Neural crest cell (in vitro differentiated cells): ENCODE results near the gene CSF3R. TPM values are rescaled to one million over a fixed set of nuclear protein-coding genes. Genes with fewer than 3 reads are reported as not detected.
"Not testable (repeated sequence)": the region's sequence is repeated elsewhere in the genome, so short reads cannot be mapped to it uniquely, and the experiment has no call there.

ENCODE experiments used
- DNase-seq: peaks from one replicate; pipeline ENCODE4 v3.0.0; 2021; ENCODE audit warnings: low read depth, mixed read lengths, low spot score
- H3K27ac Mint-ChIP-seq: one replicate; pipeline ENCODE4 v1.8.0; 2021; ENCODE audit warnings: mild to moderate bottlenecking, mixed read lengths; ENCODE audit not compliant: unreplicated experiment
- H3K27me3 Mint-ChIP-seq: 2 replicates; pipeline ENCODE4 v1.8.0; 2021; ENCODE audit warnings: low read depth, mild to moderate bottlenecking, mixed read lengths
- H3K36me3 Mint-ChIP-seq: 2 replicates; pipeline ENCODE4 v1.8.0; 2021; ENCODE audit warnings: low read depth, mild to moderate bottlenecking, mixed read lengths
- H3K4me1 Mint-ChIP-seq: 2 replicates; pipeline ENCODE4 v1.8.0; 2021; ENCODE audit warnings: mixed read lengths
- H3K4me3 Mint-ChIP-seq: one replicate; pipeline ENCODE4 v1.8.0; 2021; ENCODE audit warnings: mild to moderate bottlenecking, mixed read lengths
- H3K9me3 Mint-ChIP-seq: 2 replicates; pipeline ENCODE4 v1.8.0; 2021; ENCODE audit warnings: mixed read lengths
- CTCF ChIP-seq: fragments of 200-600 bp; sonication (generic); conservative IDR thresholded peaks from 2 replicates; pipeline ENCODE4 v1.5.0; 2021; ENCODE audit warnings: antibody characterized with exemption, mild to moderate bottlenecking
- total RNA-seq: library from RNA; stranded (reverse); gene quantifications from 2 replicates; pipeline ENCODE4 v1.2.1, GENCODE V29; 2021

Gene CSF3R
- total RNA-seq, 1 donor from 2014 or later: not detected

- Mint-ChIP-seq H3K4me3 (no peak overlapping the region), H3K27ac (no peak overlapping the region), H3K36me3 (no peaks in the 10 kb centered on the region), H3K9me3 (peaks cover 6% of the 10 kb centered on the region), H3K27me3 (peaks cover 33% of the 10 kb centered on the region), H3K4me1 (no peaks in the 10 kb centered on the region)
- DNase-seq: no peak
- TF ChIP-seq CTCF: no peak
These were observed 10.8 kb upstream of the CSF3R start for GRCh38 chr1:36493524-36493923.

- H3K27me3 Mint-ChIP-seq: peaks cover 24% of the 10 kb centered on the region
- peak overlapping the region; percentile 90 for H3K27ac Mint-ChIP-seq
- DNase-seq: no peak
- no peak overlapping the region for H3K4me3 Mint-ChIP-seq
- no peaks in the 10 kb centered on the region for H3K36me3 Mint-ChIP-seq
- peaks cover 6% of the 10 kb centered on the region for H3K9me3 Mint-ChIP-seq
- no peak for TF ChIP-seq CTCF
- no peaks in the 10 kb centered on the region for H3K4me1 Mint-ChIP-seq
These were observed 9.8 kb upstream of the CSF3R start for GRCh38 chr1:36492491-36492890.

GRCh38 chr1:36489258-36490051 lies 6.7 kb upstream of the CSF3R start:
- H3K4me3 Mint-ChIP-seq, DNase-seq, H3K9me3 Mint-ChIP-seq, H3K4me1 Mint-ChIP-seq, H3K36me3 Mint-ChIP-seq: not testable (repeated sequence)
- H3K27ac Mint-ChIP-seq: peak overlapping the region; percentile 24
- H3K27me3 Mint-ChIP-seq: peaks cover 13% of the 10 kb centered on the region

GRCh38 chr1:36487906-36488305 lies 5.2 kb upstream of the CSF3R start:
- Mint-ChIP-seq H3K27ac (peak overlapping the region; percentile 27), H3K4me1 (peaks cover 11% of the 10 kb centered on the region), H3K36me3 (no peaks in the 10 kb centered on the region), H3K9me3 (no peaks in the 10 kb centered on the region), H3K4me3 (no peak overlapping the region), H3K27me3 (peaks cover 7% of the 10 kb centered on the region)
- TF ChIP-seq CTCF: no peak
- DNase-seq: no peak

- H3K27me3 Mint-ChIP-seq, H3K36me3 Mint-ChIP-seq, H3K9me3 Mint-ChIP-seq, H3K4me3 Mint-ChIP-seq, H3K27ac Mint-ChIP-seq, DNase-seq: not testable (repeated sequence)
- peaks cover 11% of the 10 kb centered on the region for H3K4me1 Mint-ChIP-seq
These were observed 4.6 kb upstream of the CSF3R start for GRCh38 chr1:36487336-36487725.

GRCh38 chr1:36486439-36487335 lies 4.0 kb upstream of the CSF3R start:
- DNase-seq: no peak
- Mint-ChIP-seq H3K27me3 (peaks cover 3% of the 10 kb centered on the region), H3K4me1 (peaks cover 11% of the 10 kb centered on the region), H3K36me3 (no peaks in the 10 kb centered on the region), H3K4me3 (no peak overlapping the region), H3K9me3 (no peaks in the 10 kb centered on the region), H3K27ac (no peak overlapping the region)
- TF ChIP-seq CTCF: no peak
